ENCODE data around the gene MTF1. TPM values are rescaled to one million over a fixed set of nuclear protein-coding genes. Genes with fewer than 3 reads are reported as not detected.

Gene MTF1
- total RNA-seq, 1 experiment from 2014 or later, result 5.1 TPM

- Histone ChIP-seq H3K79me2 (ENCODE audit: low read length) (no peaks in the 10 kb centered on the region), H3K4me3 (ENCODE audit: low read length) (no peak overlapping the region), H3K4me1 (ENCODE audit: low read length) (peaks cover 8% of the 10 kb centered on the region), H3K9me3 (ENCODE audit: low read length) (no peaks in the 10 kb centered on the region), H4K20me1 (ENCODE audit: insufficient read depth, low read depth, low read length) (no peaks in the 10 kb centered on the region), H3K9me2 (replicated peaks; ENCODE audit: insufficient read depth, low read length) (no peaks in the 10 kb centered on the region), H3K9ac (ENCODE audit: low read length) (no peak overlapping the region), H3K4me2 (ENCODE audit: low read depth, low read length, poor library complexity, severe bottlenecking) (no peak overlapping the region), H3K27me3 (ENCODE audit: low read length) (no peaks in the 10 kb centered on the region), H2AFZ (ENCODE audit: low read length) (no peak overlapping the region), H3K36me3 (ENCODE audit: insufficient read depth, low read length) (peaks cover 14% of the 10 kb centered on the region), H3K27ac (ENCODE audit: low read length) (no peak overlapping the region)
- no peak for DNase-seq
Observed at GRCh38 chr1:37865348-37866120, 6.1 kb upstream of the MTF1 start.

DNA sequence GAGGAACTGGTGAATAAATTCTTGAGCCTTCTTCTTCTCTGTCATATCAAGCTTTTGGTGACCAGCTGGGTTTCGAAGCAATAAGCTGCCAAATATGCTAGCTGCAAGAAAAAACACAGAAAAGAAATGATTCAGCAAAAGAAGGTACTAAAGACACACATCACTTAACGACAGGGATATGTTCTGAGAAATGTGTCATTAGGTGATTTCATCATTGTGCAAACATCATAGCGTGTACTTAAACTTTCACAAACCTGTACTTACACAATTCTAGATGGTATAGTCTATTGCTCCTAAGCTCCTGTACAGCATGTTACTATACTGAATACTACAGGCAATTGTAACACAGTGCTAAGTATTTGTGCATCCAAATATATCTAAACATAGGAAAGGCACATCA is 2.9 kb upstream of the MTF1 start:
- no peak overlapping the region for H3K27ac ChIP-seq (ENCODE audit: low read length)
- H3K9me2 ChIP-seq (replicated peaks; ENCODE audit: insufficient read depth, low read length), result no peaks in the 10 kb centered on the region
- no peaks in the 10 kb centered on the region for H3K27me3 ChIP-seq (ENCODE audit: low read length)
- no peaks in the 10 kb centered on the region for H3K9me3 ChIP-seq (ENCODE audit: low read length)
- peaks cover 17% of the 10 kb centered on the region; the same call in 1 of the 2 replicates for H3K36me3 ChIP-seq (ENCODE audit: insufficient read depth, low read length)
- H3K79me2 ChIP-seq (ENCODE audit: low read length), result peaks cover 20% of the 10 kb centered on the region
- no peak overlapping the region for H3K4me3 ChIP-seq (ENCODE audit: low read length)
- no peak overlapping the region for H3K4me2 ChIP-seq (ENCODE audit: low read depth, low read length, poor library complexity, severe bottlenecking)
- peaks cover 5% of the 10 kb centered on the region; the same call in 1 of the 2 replicates for H4K20me1 ChIP-seq (ENCODE audit: insufficient read depth, low read depth, low read length)
- H3K9ac ChIP-seq (ENCODE audit: low read length), result no peak overlapping the region
- peaks cover 26% of the 10 kb centered on the region for H3K4me1 ChIP-seq (ENCODE audit: low read length)
- DNase-seq, result no peak
- H2AFZ ChIP-seq (ENCODE audit: low read length), result no peak overlapping the region

- peak; percentile 69 for DNase-seq
- peaks cover 25% of the 10 kb centered on the region; the same call in 1 of the 2 replicates for H3K36me3 ChIP-seq (ENCODE audit: insufficient read depth, low read length)
- H2AFZ ChIP-seq (ENCODE audit: low read length), result no peak overlapping the region
- H3K27me3 ChIP-seq (ENCODE audit: low read length), result no peaks in the 10 kb centered on the region
- H3K9ac ChIP-seq (ENCODE audit: low read length), result peak overlapping the region; percentile 88; the same call in 1 of the 2 replicates
- peaks cover 31% of the 10 kb centered on the region for H3K79me2 ChIP-seq (ENCODE audit: low read length)
- H4K20me1 ChIP-seq (ENCODE audit: insufficient read depth, low read depth, low read length), result peaks cover 5% of the 10 kb centered on the region; the same call in 1 of the 2 replicates
- peaks cover 31% of the 10 kb centered on the region for H3K4me1 ChIP-seq (ENCODE audit: low read length)
- no peak overlapping the region for H3K27ac ChIP-seq (ENCODE audit: low read length)
- no peaks in the 10 kb centered on the region for H3K9me3 ChIP-seq (ENCODE audit: low read length)
- H3K4me3 ChIP-seq (ENCODE audit: low read length), result no peak overlapping the region
- peak overlapping the region; percentile 90 for H3K4me2 ChIP-seq (ENCODE audit: low read depth, low read length, poor library complexity, severe bottlenecking)
- no peaks in the 10 kb centered on the region for H3K9me2 ChIP-seq (replicated peaks; ENCODE audit: insufficient read depth, low read length)
Observed at GRCh38 chr1:37861151-37861550, 1.8 kb upstream of the MTF1 start.

DNA sequence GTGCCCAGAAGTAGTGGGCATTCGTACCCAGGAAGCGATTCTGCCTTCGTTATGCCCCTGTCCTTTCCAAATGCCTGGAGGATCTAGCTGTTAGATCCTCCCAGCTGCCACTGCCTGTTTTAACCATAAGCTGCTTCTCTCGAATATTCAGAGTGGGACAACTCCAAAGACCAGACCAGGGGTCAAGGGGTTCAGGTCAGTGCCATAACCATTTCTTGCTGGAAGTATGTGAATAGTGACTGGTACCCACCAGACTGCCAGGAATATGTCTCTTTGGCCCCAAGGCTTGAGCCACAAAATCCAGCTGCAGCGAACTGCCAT is 914 bp upstream of the MTF1 start:
- Histone ChIP-seq H3K79me2 (ENCODE audit: low read length) (peaks cover 38% of the 10 kb centered on the region), H3K36me3 (ENCODE audit: insufficient read depth, low read length) (peaks cover 23% of the 10 kb centered on the region; the same call in 1 of the 2 replicates), H4K20me1 (ENCODE audit: insufficient read depth, low read depth, low read length) (peaks cover 5% of the 10 kb centered on the region; the same call in 1 of the 2 replicates), H3K27me3 (ENCODE audit: low read length) (no peaks in the 10 kb centered on the region), H3K4me1 (ENCODE audit: low read length) (peaks cover 31% of the 10 kb centered on the region), H3K9me3 (ENCODE audit: low read length) (no peaks in the 10 kb centered on the region), H3K4me3 (ENCODE audit: low read length) (peak overlapping the region; percentile 91), H3K4me2 (ENCODE audit: low read depth, low read length, poor library complexity, severe bottlenecking) (peak overlapping the region; percentile 90), H2AFZ (ENCODE audit: low read length) (no peak overlapping the region), H3K27ac (ENCODE audit: low read length) (no peak overlapping the region), H3K9me2 (replicated peaks; ENCODE audit: insufficient read depth, low read length) (no peaks in the 10 kb centered on the region), H3K9ac (ENCODE audit: low read length) (peak overlapping the region; percentile 88)
- no peak for DNase-seq

- Histone ChIP-seq H3K4me1 (ENCODE audit: low read length) (peaks cover 31% of the 10 kb centered on the region), H3K9me2 (replicated peaks; ENCODE audit: insufficient read depth, low read length) (no peaks in the 10 kb centered on the region), H3K27ac (ENCODE audit: low read length) (peak overlapping the region; percentile 59), H3K9ac (ENCODE audit: low read length) (peak overlapping the region; percentile 88), H3K9me3 (ENCODE audit: low read length) (no peaks in the 10 kb centered on the region), H3K79me2 (ENCODE audit: low read length) (peaks cover 51% of the 10 kb centered on the region), H3K4me3 (ENCODE audit: low read length) (peak overlapping the region; percentile 91), H2AFZ (ENCODE audit: low read length) (no peak overlapping the region), H3K27me3 (ENCODE audit: low read length) (no peaks in the 10 kb centered on the region), H3K36me3 (ENCODE audit: insufficient read depth, low read length) (peaks cover 21% of the 10 kb centered on the region; the same call in 1 of the 2 replicates), H4K20me1 (ENCODE audit: insufficient read depth, low read depth, low read length) (peaks cover 5% of the 10 kb centered on the region; the same call in 1 of the 2 replicates), H3K4me2 (ENCODE audit: low read depth, low read length, poor library complexity, severe bottlenecking) (peak overlapping the region; percentile 90)
- DNase-seq, result peak; percentile 70
Observed at GRCh38 chr1:37858931-37859506, 373 bp downstream of the MTF1 start.

GRCh38 chr1:37854406-37854805 is 5.0 kb downstream of the MTF1 start:
- H3K9ac ChIP-seq (ENCODE audit: low read length), result no peak overlapping the region
- no peak overlapping the region for H2AFZ ChIP-seq (ENCODE audit: low read length)
- H3K79me2 ChIP-seq (ENCODE audit: low read length), result peaks cover 96% of the 10 kb centered on the region
- H4K20me1 ChIP-seq (ENCODE audit: insufficient read depth, low read depth, low read length), result peaks cover 8% of the 10 kb centered on the region; the same call in 1 of the 2 replicates
- H3K4me1 ChIP-seq (ENCODE audit: low read length), result peaks cover 31% of the 10 kb centered on the region
- no peak overlapping the region for H3K4me3 ChIP-seq (ENCODE audit: low read length)
- H3K9me3 ChIP-seq (ENCODE audit: low read length), result no peaks in the 10 kb centered on the region
- no peaks in the 10 kb centered on the region for H3K9me2 ChIP-seq (replicated peaks; ENCODE audit: insufficient read depth, low read length)
- H3K4me2 ChIP-seq (ENCODE audit: low read depth, low read length, poor library complexity, severe bottlenecking), result no peak overlapping the region
- H3K27ac ChIP-seq (ENCODE audit: low read length), result no peak overlapping the region
- H3K27me3 ChIP-seq (ENCODE audit: low read length), result no peaks in the 10 kb centered on the region
- DNase-seq, result no peak
- peaks cover 33% of the 10 kb centered on the region; the same call in 1 of the 2 replicates for H3K36me3 ChIP-seq (ENCODE audit: insufficient read depth, low read length)

- Histone ChIP-seq H3K27me3 (ENCODE audit: low read length) (no peaks in the 10 kb centered on the region), H3K36me3 (ENCODE audit: insufficient read depth, low read length) (peaks cover 33% of the 10 kb centered on the region; the same call in 1 of the 2 replicates), H3K27ac (ENCODE audit: low read length) (no peak overlapping the region), H3K9me3 (ENCODE audit: low read length) (no peaks in the 10 kb centered on the region), H4K20me1 (ENCODE audit: insufficient read depth, low read depth, low read length) (0 out of 2 replicates have a peak, but pooled peaks cover 3% of the 10 kb centered on the region), H3K9me2 (replicated peaks; ENCODE audit: insufficient read depth, low read length) (no peaks in the 10 kb centered on the region), H3K9ac (ENCODE audit: low read length) (no peak overlapping the region), H3K4me3 (ENCODE audit: low read length) (no peak overlapping the region), H3K4me2 (ENCODE audit: low read depth, low read length, poor library complexity, severe bottlenecking) (no peak overlapping the region), H2AFZ (ENCODE audit: low read length) (no peak overlapping the region), H3K4me1 (ENCODE audit: low read length) (peaks cover 26% of the 10 kb centered on the region), H3K79me2 (ENCODE audit: low read length) (peaks cover 96% of the 10 kb centered on the region)
- DNase-seq, result no peak
Observed at GRCh38 chr1:37853157-37853556, 6.2 kb downstream of the MTF1 start.

- H3K9me3 ChIP-seq (ENCODE audit: low read length), result no peaks in the 10 kb centered on the region
- peaks cover 29% of the 10 kb centered on the region; the same call in 1 of the 2 replicates for H3K36me3 ChIP-seq (ENCODE audit: insufficient read depth, low read length)
- H3K9me2 ChIP-seq (replicated peaks; ENCODE audit: insufficient read depth, low read length), result no peaks in the 10 kb centered on the region
- H3K4me3 ChIP-seq (ENCODE audit: low read length), result no peak overlapping the region
- H3K79me2 ChIP-seq (ENCODE audit: low read length), result peaks cover 96% of the 10 kb centered on the region
- H3K27me3 ChIP-seq (ENCODE audit: low read length), result no peaks in the 10 kb centered on the region
- H2AFZ ChIP-seq (ENCODE audit: low read length), result no peak overlapping the region
- 0 out of 2 replicates have a peak, but pooled peaks cover 3% of the 10 kb centered on the region for H4K20me1 ChIP-seq (ENCODE audit: insufficient read depth, low read depth, low read length)
- no peak overlapping the region for H3K27ac ChIP-seq (ENCODE audit: low read length)
- H3K9ac ChIP-seq (ENCODE audit: low read length), result no peak overlapping the region
- H3K4me2 ChIP-seq (ENCODE audit: low read depth, low read length, poor library complexity, severe bottlenecking), result no peak overlapping the region
- no peak for DNase-seq
- peaks cover 19% of the 10 kb centered on the region for H3K4me1 ChIP-seq (ENCODE audit: low read length)
Observed at GRCh38 chr1:37851782-37852210, 7.6 kb downstream of the MTF1 start.

Measured in Karpas-422 (cell line).